GM23338 (cell line): Measurements from ENCODE around the gene MT1F. TPM values are rescaled to one million over a fixed set of nuclear protein-coding genes. Genes with fewer than 3 reads are reported as not detected.
"Not testable (repeated sequence)": the region's sequence is repeated elsewhere in the genome, so short reads cannot be mapped to it uniquely, and the experiment has no call there.

ENCODE experiments used
- ATAC-seq: fragments of 200-7000 bp; cut with Tn5 transposase; 3 replicates; pipeline ENCODE4 v1.9.1; 2020
- DNase-seq: peaks from one replicate; pipeline ENCODE4 v3.0.0-alpha.2; 2015; ENCODE audit warnings: low spot score
- H2AFZ ChIP-seq: fragments of 200-600 bp; sonication (generic); 2 replicates; pipeline ENCODE4 v1.8.0; 2016; ENCODE audit warnings: antibody characterized with exemption, mild to moderate bottlenecking, moderate library complexity
- H3F3A ChIP-seq: fragments of 200-600 bp; sonication (generic); replicated peaks from 2 replicates; pipeline ENCODE4 v1.8.0; 2017; ENCODE audit warnings: antibody characterized with exemption, mixed run types, low read depth
- H3K27ac ChIP-seq: fragments of 200-600 bp; sonication (generic); 2 replicates; pipeline ENCODE4 v1.6.1; 2016; ENCODE audit warnings: low read depth
- H3K27me3 ChIP-seq: fragments of 200-600 bp; sonication (generic); 2 replicates; pipeline ENCODE4 v1.8.0; 2016; ENCODE audit warnings: mild to moderate bottlenecking, mixed run types, moderate library complexity; ENCODE audit not compliant: insufficient read depth
- H3K36me3 ChIP-seq: fragments of 200-600 bp; sonication (generic); 2 replicates; pipeline ENCODE4 v1.8.0; 2016; ENCODE audit warnings: mild to moderate bottlenecking; ENCODE audit not compliant: insufficient read depth
- H3K4me1 ChIP-seq: fragments of 200-600 bp; sonication (generic); 2 replicates; pipeline ENCODE4 v1.8.0; 2016; ENCODE audit warnings: mild to moderate bottlenecking, moderate library complexity; ENCODE audit not compliant: insufficient read depth
- H3K4me2 ChIP-seq: fragments of 200-600 bp; sonication (generic); 2 replicates; pipeline ENCODE4 v1.7.1; 2017; ENCODE audit warnings: mixed run types
- H3K4me3 ChIP-seq: fragments of 200-600 bp; sonication (generic); 2 replicates; pipeline ENCODE4 v1.6.1; 2016; ENCODE audit warnings: mixed run types
- H3K79me2 ChIP-seq: fragments of 200-600 bp; sonication (generic); replicated peaks from 2 replicates; pipeline ENCODE4 v1.8.0; 2017; ENCODE audit warnings: mild to moderate bottlenecking; ENCODE audit not compliant: insufficient read depth
- H3K9me2 ChIP-seq: fragments of 200-600 bp; sonication (generic); 2 replicates; pipeline ENCODE4 v1.8.0; 2017; ENCODE audit not compliant: insufficient read depth
- H4K20me1 ChIP-seq: fragments of 200-600 bp; sonication (generic); replicated peaks from 2 replicates; pipeline ENCODE4 v1.8.0; 2017; ENCODE audit warnings: mild to moderate bottlenecking; ENCODE audit not compliant: insufficient read depth
- H3K27ac Mint-ChIP-seq: 2 replicates; pipeline ENCODE4 v1.8.0; 2020; ENCODE audit warnings: inconsistent platforms, mild to moderate bottlenecking, moderate library complexity, mixed read lengths
- H3K27me3 Mint-ChIP-seq: 3 replicates; pipeline ENCODE4 v1.8.0; 2022; ENCODE audit warnings: low read depth, mild to moderate bottlenecking, moderate library complexity, mixed read lengths, inconsistent platforms; ENCODE audit not compliant: insufficient read depth, poor library complexity
- H3K36me3 Mint-ChIP-seq: 3 replicates; pipeline ENCODE4 v1.8.0; 2021; ENCODE audit warnings: low read depth, mild to moderate bottlenecking, inconsistent platforms, moderate library complexity, mixed read lengths
- H3K4me1 Mint-ChIP-seq: 3 replicates; pipeline ENCODE4 v1.8.0; 2020; ENCODE audit warnings: mild to moderate bottlenecking, inconsistent platforms, mixed read lengths
- H3K4me3 Mint-ChIP-seq: 3 replicates; pipeline ENCODE4 v1.8.0; 2021; ENCODE audit warnings: moderate library complexity, mild to moderate bottlenecking, inconsistent platforms, mixed read lengths
- H3K9me3 Mint-ChIP-seq: 3 replicates; pipeline ENCODE4 v1.8.0; 2020; ENCODE audit warnings: moderate library complexity, mild to moderate bottlenecking, inconsistent platforms, mixed read lengths
- CREB1 ChIP-seq: fragments of 250-450 bp; sonication (Bioruptor Pico); IDR thresholded peaks from 2 replicates; pipeline ENCODE4 v1.5.0; 2020; ENCODE audit warnings: low read depth, mild to moderate bottlenecking, moderate library complexity
- EZH2 ChIP-seq: fragments of 200-600 bp; sonication (generic); IDR thresholded peaks from one replicate; pipeline ENCODE4 v1.8.0; 2017; ENCODE audit warnings: antibody characterized with exemption, mild to moderate bottlenecking, low read depth; ENCODE audit not compliant: unreplicated experiment
- EZH2phosphoT487 ChIP-seq: fragments of 200-600 bp; sonication (generic); IDR thresholded peaks from one replicate; pipeline ENCODE4 v1.8.1; 2018; ENCODE audit warnings: antibody characterized with exemption; ENCODE audit not compliant: unreplicated experiment
- NANOG ChIP-seq: IDR thresholded peaks from 2 replicates; pipeline ENCODE4 v1.6.1; 2016; ENCODE audit warnings: antibody characterized with exemption, borderline replicate concordance
- POLR2AphosphoS5 ChIP-seq: IDR thresholded peaks from 2 replicates; pipeline ENCODE4 v1.6.1; 2016; ENCODE audit warnings: antibody characterized with exemption, low read depth
- ZNF114 ChIP-seq: fragments of 250-450 bp; sonication (Bioruptor Pico); IDR thresholded peaks from 2 replicates; pipeline ENCODE4 v1.5.0; 2020; ENCODE audit warnings: mild to moderate bottlenecking, moderate library complexity
- polyA plus RNA-seq: library from polyadenylated mRNA; unstranded; fragments of >200 nt; fragmentation: Nextera tagmentation; extraction: Ambion mirVana; gene quantifications from 2 replicates; pipeline ENCODE4 v1.2.1, GENCODE V29; 2016
- total RNA-seq: library from RNA; depleted of rRNA; stranded (reverse); fragments of >200 nt; shearing (Covaris generic); gene quantifications from 2 replicates; pipeline ENCODE4 v1.2.3, GENCODE V29; 2014
- TF ChIP-seq, protein P1 (sequence below): IDR thresholded peaks from 2 replicates; pipeline ENCODE4 v1.6.1; 2016; ENCODE audit warnings: antibody characterized with exemption
- TF ChIP-seq, protein P2 (sequence below): IDR thresholded peaks from one replicate; pipeline ENCODE4 v1.6.1; 2018; ENCODE audit warnings: antibody characterized with exemption; ENCODE audit not compliant: unreplicated experiment
- TF ChIP-seq, protein P3 (sequence below), 2 experiments: fragments of 200-600 bp in 1 of 2; sonication (generic) in 1 of 2; conservative IDR thresholded peaks; 2 replicates each; pipeline versions ENCODE4 v1.5.1 to v1.6.1; 2016 to 2017; ENCODE audit warnings: antibody characterized with exemption in 2 of 2, low read depth in 2 of 2, mild to moderate bottlenecking in 2 of 2, moderate library complexity in 1 of 2

The MT1F gene
- total and polyA plus RNA-seq, 2 experiments from 2014 or later, result 7.4 to 107 TPM

DNA sequence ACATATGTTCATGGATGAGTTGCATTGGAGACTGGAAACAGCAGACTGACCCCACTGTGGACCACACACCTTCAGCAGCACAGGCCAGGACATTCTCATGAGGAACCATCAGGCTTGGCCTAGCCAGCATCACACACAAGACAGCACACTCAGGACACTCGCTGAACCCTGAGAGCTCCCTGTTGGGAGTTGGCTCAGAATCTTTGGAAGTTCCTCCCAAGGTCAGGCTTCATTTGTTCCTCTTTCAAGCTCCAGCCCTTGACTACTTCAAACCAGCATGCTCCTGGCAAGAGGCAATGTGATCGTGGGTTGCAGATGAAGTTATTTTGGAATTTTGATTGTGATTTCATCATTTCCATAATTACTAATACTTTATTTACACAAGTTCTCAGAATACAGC is 13.9 kb downstream of the MT1F start:
- H3K4me2 ChIP-seq, H2AFZ ChIP-seq, H3K9me2 ChIP-seq, H3K4me3 ChIP-seq, H4K20me1 ChIP-seq, H3K27ac ChIP-seq, ATAC-seq, H3K27ac Mint-ChIP-seq, H3K36me3 ChIP-seq, H3K9me3 Mint-ChIP-seq, H3K79me2 ChIP-seq, DNase-seq: not testable (repeated sequence)
- 0 out of 2 replicates have a peak, but pooled peaks have one; percentile 25 for TF ChIP-seq POLR2AphosphoS5
- peaks cover 19% of the 10 kb centered on the region for H3F3A ChIP-seq
- Mint-ChIP-seq H3K4me1 (peaks cover 50% of the 10 kb centered on the region), H3K36me3 (peaks cover 27% of the 10 kb centered on the region), H3K4me3 (peak overlapping the region; percentile 83; the same call in 2 of the 3 replicates), H3K27me3 (peaks cover 85% of the 10 kb centered on the region)
- H3K27me3 ChIP-seq, result peaks cover 72% of the 10 kb centered on the region
- H3K4me1 ChIP-seq, result peaks cover 63% of the 10 kb centered on the region

GRCh38 chr16:56672171-56672570 is 14.4 kb downstream of the MT1F start:
- not testable (repeated sequence) for H3K4me3 ChIP-seq, H3K9me3 Mint-ChIP-seq, H3K9me2 ChIP-seq, H2AFZ ChIP-seq, H3K4me2 ChIP-seq, H3K27ac ChIP-seq, DNase-seq, H4K20me1 ChIP-seq, H3K36me3 ChIP-seq, H3K27ac Mint-ChIP-seq, H3K79me2 ChIP-seq, ATAC-seq
- Mint-ChIP-seq H3K27me3 (peaks cover 85% of the 10 kb centered on the region), H3K4me1 (peaks cover 53% of the 10 kb centered on the region), H3K4me3 (peak overlapping the region; percentile 83; the same call in 1 of the 3 replicates), H3K36me3 (peaks cover 22% of the 10 kb centered on the region)
- peaks cover 63% of the 10 kb centered on the region for H3K4me1 ChIP-seq
- peaks cover 67% of the 10 kb centered on the region for H3K27me3 ChIP-seq
- H3F3A ChIP-seq, result peaks cover 19% of the 10 kb centered on the region

- no peaks in the 10 kb centered on the region for H4K20me1 ChIP-seq
- H3K27me3 ChIP-seq, result peaks cover 59% of the 10 kb centered on the region
- no peaks in the 10 kb centered on the region for H3K9me2 ChIP-seq
- peaks cover 58% of the 10 kb centered on the region for H3K4me1 ChIP-seq
- Mint-ChIP-seq H3K4me3 (no peak overlapping the region), H3K27me3 (peaks cover 77% of the 10 kb centered on the region), H3K36me3 (peaks cover 16% of the 10 kb centered on the region), H3K9me3 (peaks cover 3% of the 10 kb centered on the region; the same call in 1 of the 3 replicates), H3K27ac (no peak overlapping the region), H3K4me1 (peaks cover 53% of the 10 kb centered on the region)
- no peak for ATAC-seq
- H2AFZ ChIP-seq, result no peak overlapping the region
- peaks cover 19% of the 10 kb centered on the region for H3F3A ChIP-seq
- no peak overlapping the region for H3K4me3 ChIP-seq
- peak; percentile 16 for DNase-seq
- H3K79me2 ChIP-seq, result no peaks in the 10 kb centered on the region
- no peak overlapping the region for H3K4me2 ChIP-seq
- no peak overlapping the region for H3K27ac ChIP-seq
- H3K36me3 ChIP-seq, result no peaks in the 10 kb centered on the region
- TF ChIP-seq, protein P1, sequence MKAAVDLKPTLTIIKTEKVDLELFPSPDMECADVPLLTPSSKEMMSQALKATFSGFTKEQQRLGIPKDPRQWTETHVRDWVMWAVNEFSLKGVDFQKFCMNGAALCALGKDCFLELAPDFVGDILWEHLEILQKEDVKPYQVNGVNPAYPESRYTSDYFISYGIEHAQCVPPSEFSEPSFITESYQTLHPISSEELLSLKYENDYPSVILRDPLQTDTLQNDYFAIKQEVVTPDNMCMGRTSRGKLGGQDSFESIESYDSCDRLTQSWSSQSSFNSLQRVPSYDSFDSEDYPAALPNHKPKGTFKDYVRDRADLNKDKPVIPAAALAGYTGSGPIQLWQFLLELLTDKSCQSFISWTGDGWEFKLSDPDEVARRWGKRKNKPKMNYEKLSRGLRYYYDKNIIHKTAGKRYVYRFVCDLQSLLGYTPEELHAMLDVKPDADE, result no peak
- TF ChIP-seq NANOG, result no peak
- TF ChIP-seq CREB1 (CRISPR knock-in tag), result no peak
- no peak for TF ChIP-seq ZNF114 (CRISPR knock-in tag)
- TF ChIP-seq, protein P2, sequence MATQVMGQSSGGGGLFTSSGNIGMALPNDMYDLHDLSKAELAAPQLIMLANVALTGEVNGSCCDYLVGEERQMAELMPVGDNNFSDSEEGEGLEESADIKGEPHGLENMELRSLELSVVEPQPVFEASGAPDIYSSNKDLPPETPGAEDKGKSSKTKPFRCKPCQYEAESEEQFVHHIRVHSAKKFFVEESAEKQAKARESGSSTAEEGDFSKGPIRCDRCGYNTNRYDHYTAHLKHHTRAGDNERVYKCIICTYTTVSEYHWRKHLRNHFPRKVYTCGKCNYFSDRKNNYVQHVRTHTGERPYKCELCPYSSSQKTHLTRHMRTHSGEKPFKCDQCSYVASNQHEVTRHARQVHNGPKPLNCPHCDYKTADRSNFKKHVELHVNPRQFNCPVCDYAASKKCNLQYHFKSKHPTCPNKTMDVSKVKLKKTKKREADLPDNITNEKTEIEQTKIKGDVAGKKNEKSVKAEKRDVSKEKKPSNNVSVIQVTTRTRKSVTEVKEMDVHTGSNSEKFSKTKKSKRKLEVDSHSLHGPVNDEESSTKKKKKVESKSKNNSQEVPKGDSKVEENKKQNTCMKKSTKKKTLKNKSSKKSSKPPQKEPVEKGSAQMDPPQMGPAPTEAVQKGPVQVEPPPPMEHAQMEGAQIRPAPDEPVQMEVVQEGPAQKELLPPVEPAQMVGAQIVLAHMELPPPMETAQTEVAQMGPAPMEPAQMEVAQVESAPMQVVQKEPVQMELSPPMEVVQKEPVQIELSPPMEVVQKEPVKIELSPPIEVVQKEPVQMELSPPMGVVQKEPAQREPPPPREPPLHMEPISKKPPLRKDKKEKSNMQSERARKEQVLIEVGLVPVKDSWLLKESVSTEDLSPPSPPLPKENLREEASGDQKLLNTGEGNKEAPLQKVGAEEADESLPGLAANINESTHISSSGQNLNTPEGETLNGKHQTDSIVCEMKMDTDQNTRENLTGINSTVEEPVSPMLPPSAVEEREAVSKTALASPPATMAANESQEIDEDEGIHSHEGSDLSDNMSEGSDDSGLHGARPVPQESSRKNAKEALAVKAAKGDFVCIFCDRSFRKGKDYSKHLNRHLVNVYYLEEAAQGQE, result no peak
- TF ChIP-seq, protein P3, sequence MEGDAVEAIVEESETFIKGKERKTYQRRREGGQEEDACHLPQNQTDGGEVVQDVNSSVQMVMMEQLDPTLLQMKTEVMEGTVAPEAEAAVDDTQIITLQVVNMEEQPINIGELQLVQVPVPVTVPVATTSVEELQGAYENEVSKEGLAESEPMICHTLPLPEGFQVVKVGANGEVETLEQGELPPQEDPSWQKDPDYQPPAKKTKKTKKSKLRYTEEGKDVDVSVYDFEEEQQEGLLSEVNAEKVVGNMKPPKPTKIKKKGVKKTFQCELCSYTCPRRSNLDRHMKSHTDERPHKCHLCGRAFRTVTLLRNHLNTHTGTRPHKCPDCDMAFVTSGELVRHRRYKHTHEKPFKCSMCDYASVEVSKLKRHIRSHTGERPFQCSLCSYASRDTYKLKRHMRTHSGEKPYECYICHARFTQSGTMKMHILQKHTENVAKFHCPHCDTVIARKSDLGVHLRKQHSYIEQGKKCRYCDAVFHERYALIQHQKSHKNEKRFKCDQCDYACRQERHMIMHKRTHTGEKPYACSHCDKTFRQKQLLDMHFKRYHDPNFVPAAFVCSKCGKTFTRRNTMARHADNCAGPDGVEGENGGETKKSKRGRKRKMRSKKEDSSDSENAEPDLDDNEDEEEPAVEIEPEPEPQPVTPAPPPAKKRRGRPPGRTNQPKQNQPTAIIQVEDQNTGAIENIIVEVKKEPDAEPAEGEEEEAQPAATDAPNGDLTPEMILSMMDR (conservative IDR thresholded peaks at IDR 0.05; ENCODE audit: low read depth in 2 of 2), result no peak
- TF ChIP-seq EZH2, result no peak
- TF ChIP-seq EZH2phosphoT487, result no peak
Measured at GRCh38 chr16:56672761-56673536, 15.2 kb downstream of the MT1F start.
